ENCODE measurements around the gene FBXO34.

The FBXO34 gene

GRCh38 chr14:55384536-55384935, 113.3 kb downstream of the FBXO34 start:
- no peak for DNase-seq

GRCh38 chr14:55386037-55386808, 115.0 kb downstream of the FBXO34 start:
- DNase-seq = no peak

- no peak for DNase-seq
Measured at GRCh38 chr14:55387121-55387520, 115.9 kb downstream of the FBXO34 start.

- no peak for DNase-seq
Measured at GRCh38 chr14:55388160-55388559, 116.9 kb downstream of the FBXO34 start.

- DNase-seq = no peak
Measured at GRCh38 chr14:55389330-55389729, 118.1 kb downstream of the FBXO34 start.

- no peak for DNase-seq
Measured at GRCh38 chr14:55398679-55399078, 127.5 kb downstream of the FBXO34 start.

- DNase-seq = no peak
Measured at GRCh38 chr14:55399183-55399582, 128.0 kb downstream of the FBXO34 start.

- DNase-seq = no peak
Measured at GRCh38 chr14:55399852-55400251, 128.6 kb downstream of the FBXO34 start.

- DNase-seq = no peak
Measured at GRCh38 chr14:55401751-55402150, 130.5 kb downstream of the FBXO34 start.
